SJSA1 (cell line): ENCODE data around the gene HOXD12. TPM values are rescaled to one million over a fixed set of nuclear protein-coding genes. Genes with fewer than 3 reads are reported as not detected.

ENCODE experiments used
- DNase-seq, 2 experiments: peaks; one replicate each; pipeline ENCODE4 v3.0.0-alpha.2; 2015 to 2020; ENCODE audit warnings: low spot score in 2 of 2, low read depth in 1 of 2
- H3K27ac ChIP-seq: fragments of 250-450 bp; sonication (Bioruptor Pico); 2 replicates; pipeline ENCODE4 v1.5.1; 2020; ENCODE audit warnings: mild to moderate bottlenecking, moderate library complexity
- H3K27me3 ChIP-seq: fragments of 250-450 bp; sonication (Bioruptor Pico); replicated peaks from 2 replicates; pipeline ENCODE4 v1.5.1; 2020; ENCODE audit warnings: mild to moderate bottlenecking, moderate library complexity
- H3K36me3 ChIP-seq: fragments of 250-450 bp; sonication (Bioruptor Pico); 2 replicates; pipeline ENCODE4 v1.5.1; 2020; ENCODE audit warnings: mild to moderate bottlenecking
- H3K4me1 ChIP-seq: fragments of 250-450 bp; sonication (Bioruptor Pico); replicated peaks from 2 replicates; pipeline ENCODE4 v1.6.1; 2021; ENCODE audit warnings: mild to moderate bottlenecking
- H3K4me3 ChIP-seq: fragments of 250-450 bp; sonication (Bioruptor Pico); 2 replicates; pipeline ENCODE4 v1.5.1; 2020; ENCODE audit warnings: mild to moderate bottlenecking
- H3K9me3 ChIP-seq: fragments of 250-450 bp; sonication (Bioruptor Pico); replicated peaks from 2 replicates; pipeline ENCODE4 v1.5.1; 2020; ENCODE audit warnings: mild to moderate bottlenecking
- total RNA-seq: library from RNA; depleted of rRNA; stranded (reverse); fragments of >200 nt; shearing (Covaris generic); gene quantifications from 2 replicates; pipeline ENCODE4 v1.2.3, GENCODE V29; 2014

Gene HOXD12
- total RNA-seq, 1 experiment from 2014 or later, result 0.13 TPM

GRCh38 chr2:176111846-176112374 is 12.3 kb downstream of the HOXD12 start:
- Histone ChIP-seq H3K4me3 (no peak overlapping the region), H3K27ac (no peak overlapping the region), H3K27me3 (peaks cover 73% of the 10 kb centered on the region), H3K9me3 (peaks cover 4% of the 10 kb centered on the region; the same call in 1 of the 2 replicates), H3K36me3 (no peaks in the 10 kb centered on the region), H3K4me1 (peaks cover 8% of the 10 kb centered on the region)
- no peak for DNase-seq

DNA sequence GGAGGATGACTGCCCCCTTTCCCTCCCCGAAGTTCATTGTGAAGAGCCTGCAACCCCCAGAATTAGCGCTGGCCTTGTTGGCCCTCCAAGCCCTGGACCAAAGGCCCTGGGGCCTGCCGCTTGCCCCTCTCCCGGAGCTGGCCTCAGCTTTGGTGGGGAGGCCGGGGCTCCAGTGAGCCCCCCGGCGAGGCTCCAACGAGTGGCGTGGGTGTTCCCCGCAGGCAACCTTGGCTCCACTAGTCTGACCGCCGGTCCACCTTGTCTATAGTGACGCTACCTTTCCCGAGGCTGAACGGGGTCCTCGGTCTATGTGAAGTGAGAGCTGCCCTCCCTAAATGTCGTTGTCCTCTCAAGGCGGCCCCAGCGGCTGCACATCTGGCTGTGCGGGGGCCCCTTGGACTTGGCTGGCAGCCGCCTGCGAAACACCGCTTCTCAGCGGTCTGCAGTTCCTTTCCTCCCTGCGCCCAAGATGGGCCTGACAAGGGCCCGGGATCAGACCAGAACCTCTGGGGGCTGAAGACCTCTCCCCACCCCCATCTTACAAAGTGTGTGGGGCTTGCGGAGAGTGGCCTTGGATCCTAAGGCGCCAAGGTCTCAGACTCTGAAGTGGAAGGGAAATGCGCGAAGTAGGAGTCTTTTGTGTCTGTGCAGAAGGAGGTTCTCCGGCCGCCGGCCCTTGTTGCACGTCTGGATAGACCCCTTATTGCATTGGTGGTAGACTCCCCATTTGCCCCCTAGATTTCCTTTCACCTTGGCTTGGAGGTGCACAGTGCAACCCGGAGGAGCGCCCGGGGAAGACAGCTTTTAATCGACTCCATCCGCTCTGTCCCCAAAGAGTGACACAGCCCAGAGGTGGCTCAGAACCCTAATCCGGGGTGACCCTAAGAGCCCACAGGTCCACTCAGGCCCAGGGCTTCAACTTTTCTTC is 13.0 kb downstream of the HOXD12 start:
- DNase-seq, result no peak

DNA sequence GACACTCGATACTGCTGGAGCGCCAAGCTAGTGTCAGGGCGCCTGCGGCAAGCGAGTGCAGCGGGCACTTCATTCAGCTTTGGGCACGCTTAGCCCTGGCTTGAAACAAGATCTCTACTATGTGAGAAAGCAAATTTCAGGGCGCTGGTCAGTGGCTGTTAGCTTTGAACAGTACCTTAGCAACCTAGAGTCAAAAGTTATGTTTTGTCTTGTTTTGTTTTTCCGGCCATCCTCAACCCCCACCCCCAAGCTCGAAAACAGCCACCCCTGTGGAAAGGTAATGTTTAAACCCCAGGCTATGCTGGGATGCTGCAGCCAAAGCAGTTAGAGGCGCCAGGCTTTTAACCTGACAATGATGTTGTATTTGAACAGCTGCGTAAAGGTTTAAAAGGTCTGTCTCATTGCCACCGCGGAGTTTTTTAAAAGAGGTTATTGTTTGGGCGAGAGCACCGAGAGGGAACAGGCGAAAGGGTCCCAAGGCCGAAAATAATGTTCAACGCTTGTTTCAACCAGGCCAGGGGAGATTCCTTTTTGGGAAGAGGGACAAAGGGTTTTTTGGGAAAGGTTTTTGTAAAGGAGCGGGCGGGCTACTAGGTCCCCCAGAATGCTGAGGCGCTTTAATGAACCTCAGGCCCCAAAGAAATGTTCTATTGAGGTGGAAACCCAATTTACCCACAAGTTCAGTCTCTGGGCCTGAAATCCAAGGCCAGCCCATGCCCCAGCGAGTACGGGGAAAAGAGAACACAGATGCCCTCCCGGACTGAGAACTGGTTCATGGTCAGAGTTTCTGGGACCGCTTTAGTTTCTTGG is 14.7 kb downstream of the HOXD12 start:
- H3K36me3 ChIP-seq, result no peaks in the 10 kb centered on the region
- H3K27me3 ChIP-seq, result peaks cover 74% of the 10 kb centered on the region
- no peaks in the 10 kb centered on the region; the same call in 1 of the 2 replicates for H3K4me1 ChIP-seq
- no peaks in the 10 kb centered on the region for H3K9me3 ChIP-seq
- no peak overlapping the region for H3K4me3 ChIP-seq
- no peak for DNase-seq
- H3K27ac ChIP-seq, result no peak overlapping the region

More for the DNA sequence above, 13.0 kb downstream of the HOXD12 start:
- Histone ChIP-seq H3K36me3 (no peaks in the 10 kb centered on the region), H3K9me3 (no peaks in the 10 kb centered on the region), H3K27me3 (peaks cover 76% of the 10 kb centered on the region), H3K4me3 (no peak overlapping the region), H3K4me1 (peaks cover 3% of the 10 kb centered on the region), H3K27ac (no peak overlapping the region)

GRCh38 chr2:176114930-176115625 is 15.5 kb downstream of the HOXD12 start:
- Histone ChIP-seq H3K4me3 (no peak overlapping the region), H3K27me3 (peaks cover 70% of the 10 kb centered on the region), H3K27ac (no peak overlapping the region), H3K36me3 (no peaks in the 10 kb centered on the region), H3K9me3 (no peaks in the 10 kb centered on the region), H3K4me1 (no peaks in the 10 kb centered on the region; the same call in 1 of the 2 replicates)
- DNase-seq, result no peak

GRCh38 chr2:176115883-176116813 is 16.6 kb downstream of the HOXD12 start, which contains the start of gene HOXD10:
Gene HOXD10 (plus strand): TSS chr2:176116778. CDS start chr2:176116834, 56 bp downstream.
- no peak for DNase-seq
- H3K4me3 ChIP-seq, result no peak within 1 kb of the TSS
- peaks cover 63% of the 10 kb centered on the region for H3K27me3 ChIP-seq
- H3K27ac ChIP-seq, result no peak within 1 kb of the TSS
- no peaks in the 10 kb centered on the region for H3K9me3 ChIP-seq
- no peaks in the 10 kb centered on the region; the same call in 1 of the 2 replicates for H3K4me1 ChIP-seq
- no peaks in the 10 kb centered on the region for H3K36me3 ChIP-seq

GRCh38 chr2:176117162-176117822 is 17.7 kb downstream of the HOXD12 start:
- peaks cover 59% of the 10 kb centered on the region for H3K27me3 ChIP-seq
- H3K4me1 ChIP-seq, result peaks cover 4% of the 10 kb centered on the region; the same call in 1 of the 2 replicates
- no peaks in the 10 kb centered on the region for H3K36me3 ChIP-seq
- no peak overlapping the region for H3K27ac ChIP-seq
- DNase-seq, result no peak
- no peaks in the 10 kb centered on the region for H3K9me3 ChIP-seq
- H3K4me3 ChIP-seq, result no peak overlapping the region

- Histone ChIP-seq H3K27me3 (peaks cover 58% of the 10 kb centered on the region), H3K27ac (no peak overlapping the region), H3K36me3 (no peaks in the 10 kb centered on the region), H3K4me3 (no peak overlapping the region), H3K4me1 (peaks cover 5% of the 10 kb centered on the region), H3K9me3 (no peaks in the 10 kb centered on the region)
- DNase-seq, result no peak
Observed at GRCh38 chr2:176117823-176118371, 18.3 kb downstream of the HOXD12 start.

- Histone ChIP-seq H3K4me1 (peaks cover 10% of the 10 kb centered on the region), H3K4me3 (no peak overlapping the region), H3K36me3 (no peaks in the 10 kb centered on the region), H3K27ac (no peak overlapping the region), H3K9me3 (no peaks in the 10 kb centered on the region), H3K27me3 (peaks cover 54% of the 10 kb centered on the region)
- no peak for DNase-seq
Observed at GRCh38 chr2:176118601-176119339, 19.2 kb downstream of the HOXD12 start.

GRCh38 chr2:176120364-176121189 is 21.0 kb downstream of the HOXD12 start:
- peaks cover 41% of the 10 kb centered on the region for H3K27me3 ChIP-seq
- H3K9me3 ChIP-seq, result no peaks in the 10 kb centered on the region
- H3K4me3 ChIP-seq, result no peak overlapping the region
- H3K4me1 ChIP-seq, result peaks cover 10% of the 10 kb centered on the region
- DNase-seq, result no peak
- no peak overlapping the region for H3K27ac ChIP-seq
- H3K36me3 ChIP-seq, result no peaks in the 10 kb centered on the region

DNA sequence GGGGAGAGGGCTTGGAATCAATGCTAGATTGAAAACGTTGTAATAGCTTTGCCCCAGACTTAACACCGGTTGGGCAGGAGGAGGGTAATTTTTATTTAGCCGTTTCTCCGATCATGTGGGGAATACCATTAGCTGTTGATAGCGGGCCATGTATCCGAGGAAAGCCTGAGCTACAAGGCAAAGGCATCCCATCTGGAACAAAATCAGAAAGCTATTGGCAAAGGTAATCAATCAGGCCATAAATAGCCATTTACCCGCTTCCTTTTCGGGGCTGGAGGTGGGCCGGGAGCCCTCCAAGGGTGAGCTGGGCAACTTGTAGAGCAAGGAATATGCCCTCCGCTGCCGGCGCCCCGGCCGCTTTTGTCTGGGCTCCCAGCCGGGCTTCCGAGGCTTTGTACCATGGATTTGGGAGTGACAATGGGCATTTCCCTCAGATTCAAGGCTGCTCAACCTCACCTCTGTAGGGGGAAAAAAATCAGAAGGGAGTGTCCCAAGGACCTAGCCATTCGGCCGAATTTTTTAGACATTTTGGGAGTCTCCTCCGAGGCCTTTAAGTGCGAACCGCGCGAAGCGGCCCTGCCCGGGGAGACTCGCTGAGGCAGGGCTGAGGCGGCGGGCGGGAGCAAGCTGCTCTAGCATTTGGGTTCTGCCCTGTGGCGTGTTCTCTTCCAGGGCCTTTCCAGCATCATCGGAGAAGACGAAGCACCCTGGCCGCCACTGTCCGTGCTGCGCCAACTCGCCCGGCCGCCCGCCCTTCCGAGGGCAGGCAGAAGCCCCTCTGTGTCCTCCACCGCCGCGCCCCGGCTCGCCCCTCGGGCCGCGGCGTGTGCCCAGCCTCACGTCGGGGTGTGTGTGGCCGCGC is 21.8 kb downstream of the HOXD12 start:
- Histone ChIP-seq H3K4me3 (peak overlapping the region; percentile 49), H3K27me3 (peaks cover 34% of the 10 kb centered on the region), H3K9me3 (no peaks in the 10 kb centered on the region), H3K36me3 (no peaks in the 10 kb centered on the region), H3K4me1 (peaks cover 10% of the 10 kb centered on the region), H3K27ac (no peak overlapping the region)
- no peak for DNase-seq
